ENCODE results near the gene PARK7.

DNA sequence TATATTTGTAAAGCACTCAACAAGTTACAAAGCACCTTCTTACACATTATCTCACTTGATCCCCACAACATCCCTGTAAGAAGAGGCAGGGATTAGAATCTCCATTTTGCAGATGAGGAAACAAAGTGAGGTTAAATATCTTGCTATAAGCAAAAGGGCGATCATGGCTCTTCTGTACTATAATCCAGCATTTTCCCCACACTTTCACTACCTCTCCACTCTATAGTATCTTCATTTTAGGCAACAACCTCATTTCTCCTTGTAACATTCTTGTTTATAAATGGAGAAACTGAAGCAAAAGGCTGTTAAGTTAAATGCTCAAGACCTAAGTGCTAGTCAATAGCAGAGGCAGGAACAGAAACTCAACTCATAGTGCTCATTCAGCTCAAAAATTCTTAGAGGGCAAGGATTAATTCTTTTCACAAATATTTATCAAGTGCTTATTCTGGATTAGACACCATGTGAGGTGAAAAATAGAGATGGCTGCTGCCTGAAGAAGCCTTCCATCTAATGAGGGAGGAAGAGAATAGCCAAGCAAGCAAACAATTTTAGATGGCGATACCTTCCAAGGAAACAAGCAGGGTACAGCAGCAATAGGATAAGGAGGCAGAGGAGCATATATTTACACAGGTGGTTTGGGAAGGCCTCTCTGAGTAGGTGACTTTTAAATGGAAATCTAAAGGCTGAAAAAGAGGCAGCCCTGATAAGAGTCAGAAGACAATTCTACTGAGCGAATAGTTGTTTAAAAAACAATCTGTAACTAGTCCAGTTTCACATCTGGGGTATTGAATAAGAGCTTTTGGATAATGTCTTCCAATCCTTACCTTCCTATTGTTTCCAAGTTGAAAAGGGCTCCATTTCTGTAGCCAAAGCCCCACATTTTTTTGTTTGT is 61.1 kb downstream of the PARK7 start:
- no peak for TF ChIP-seq GATA2 (IDR thresholded peaks at IDR 0.05; ENCODE audit: low read depth, low read length)
- no peak for TF ChIP-seq GATA3 (IDR thresholded peaks at IDR 0.05; ENCODE audit: low read depth, low read length)
